ENCODE measurements around the gene CCL1.

CCL1 gene

GRCh38 chr17:34390649-34391048 lies 27.6 kb upstream of the CCL1 start (continued):
- TF ChIP-seq TSHZ2 (CRISPR knock-in tag; IDR thresholded peaks at IDR 0.05) (no peak), CSDC2 (CRISPR knock-in tag; IDR thresholded peaks at IDR 0.05) (no peak), SNAI2 (CRISPR knock-in tag; IDR thresholded peaks at IDR 0.05) (no peak), OSR1 (CRISPR knock-in tag; IDR thresholded peaks at IDR 0.05) (no peak), ZC3H10 (CRISPR knock-in tag; IDR thresholded peaks at IDR 0.05) (no peak), TCF4 (CRISPR knock-in tag; IDR thresholded peaks at IDR 0.05; ENCODE audit: borderline replicate concordance) (no peak)

- TF ChIP-seq GLIS3 (CRISPR knock-in tag; IDR thresholded peaks at IDR 0.05) = no peak
- TF ChIP-seq ZNF70 (CRISPR knock-in tag; IDR thresholded peaks at IDR 0.05) = no peak
- TF ChIP-seq POU6F1 (CRISPR knock-in tag; IDR thresholded peaks at IDR 0.05; ENCODE audit: borderline replicate concordance, low read depth) = no peak
- no peak for TF ChIP-seq ZNF565 (CRISPR knock-in tag; conservative IDR thresholded peaks at IDR 0.05; ENCODE audit: low read depth)
- TF ChIP-seq TOX (CRISPR knock-in tag; IDR thresholded peaks at IDR 0.05; ENCODE audit: borderline replicate concordance) = no peak
- no peak for TF ChIP-seq ARNTL (CRISPR knock-in tag; IDR thresholded peaks at IDR 0.05; ENCODE audit: borderline replicate concordance, low read depth)
- no peak for TF ChIP-seq CSRNP3 (CRISPR knock-in tag; IDR thresholded peaks at IDR 0.05)
- TF ChIP-seq SNAI2 (CRISPR knock-in tag; IDR thresholded peaks at IDR 0.05) = no peak
- TF ChIP-seq CREB5 (CRISPR knock-in tag; IDR thresholded peaks at IDR 0.05; ENCODE audit: low read depth) = no peak
- no peak for TF ChIP-seq ZFP30 (CRISPR knock-in tag; IDR thresholded peaks at IDR 0.05)
- no peak for TF ChIP-seq CSDC2 (CRISPR knock-in tag; IDR thresholded peaks at IDR 0.05)
These were observed 26.2 kb upstream of the CCL1 start for GRCh38 chr17:34389126-34389750.

GRCh38 chr17:34387566-34387965 lies 24.5 kb upstream of the CCL1 start:
- no peak for TF ChIP-seq PATZ1 (CRISPR knock-in tag; IDR thresholded peaks at IDR 0.05; ENCODE audit: borderline replicate concordance)
- TF ChIP-seq PPARA (CRISPR knock-in tag; IDR thresholded peaks at IDR 0.05; ENCODE audit: borderline replicate concordance) = no peak
- no peak for TF ChIP-seq ZC3H10 (CRISPR knock-in tag; IDR thresholded peaks at IDR 0.05)
- TF ChIP-seq ISL1 (CRISPR knock-in tag; IDR thresholded peaks at IDR 0.05) = no peak
- no peak for TF ChIP-seq POU6F1 (CRISPR knock-in tag; IDR thresholded peaks at IDR 0.05; ENCODE audit: borderline replicate concordance, low read depth)
- no peak for TF ChIP-seq TOX (CRISPR knock-in tag; IDR thresholded peaks at IDR 0.05; ENCODE audit: borderline replicate concordance)
- TF ChIP-seq CSDC2 (CRISPR knock-in tag; IDR thresholded peaks at IDR 0.05) = no peak
- no peak for TF ChIP-seq BACH2 (CRISPR knock-in tag; IDR thresholded peaks at IDR 0.05; ENCODE audit: borderline replicate concordance)
- no peak for TF ChIP-seq ESRRG (CRISPR knock-in tag; IDR thresholded peaks at IDR 0.05)
- no peak for ATAC-seq

More at GRCh38 chr17:34389126-34389750, 26.2 kb upstream of the CCL1 start:
- ATAC-seq = no peak

Data from SK-N-SH treated with all-trans-retinoic acid at 6 μM for 48 hours (cell line).